Keratinocyte (primary cell): ENCODE data around the gene TRIM9. TPM values are rescaled to one million over a fixed set of nuclear protein-coding genes. Genes with fewer than 3 reads are reported as not detected.

Experiments used
- DNase-seq: peaks from one replicate; pipeline ENCODE4 v3.0.0-alpha.2; 2011; ENCODE audit warnings: low read depth, missing footprints, low spot score
- FAIRE-seq: peaks from 2 replicates; lab custom pipeline; 2011; peaks lifted over from hg19 to GRCh38; lab: Jason Lieb, UNC
- H2AFZ ChIP-seq: 2 replicates; pipeline ENCODE4 v1.6.0; 2012; ENCODE audit warnings: low read length, control low read depth, inconsistent platforms; ENCODE audit not compliant: control insufficient read depth
- H3K27ac ChIP-seq: 2 replicates; pipeline ENCODE4 v1.5.1; 2011; ENCODE audit warnings: low read length; ENCODE audit not compliant: control insufficient read depth, insufficient read depth
- H3K27me3 ChIP-seq: 3 replicates; pipeline ENCODE4 v1.6.0; 2011; ENCODE audit warnings: low read length; ENCODE audit not compliant: control insufficient read depth, insufficient read depth; ENCODE audit errors: extremely low read depth
- H3K36me3 ChIP-seq, 2 experiments: 2 replicates in 1 of 2; 3 replicates in 1 of 2; pipeline ENCODE4 v1.5.1; 2011; ENCODE audit warnings: low read length in 2 of 2, mild to moderate bottlenecking in 1 of 2; ENCODE audit not compliant: control insufficient read depth in 2 of 2, insufficient read depth in 2 of 2; ENCODE audit errors: extremely low read depth in 1 of 2
- H3K4me1 ChIP-seq: 3 replicates; pipeline ENCODE4 v1.5.1; 2011; ENCODE audit warnings: low read length; ENCODE audit not compliant: control insufficient read depth, insufficient read depth; ENCODE audit errors: extremely low read depth
- H3K4me2 ChIP-seq: 3 replicates; pipeline ENCODE4 v1.6.0; 2011; ENCODE audit warnings: low read depth, low read length; ENCODE audit not compliant: control insufficient read depth, insufficient read depth; ENCODE audit errors: extremely low read depth
- H3K4me3 ChIP-seq, 3 experiments: fragments of 200-600 bp in 1 of 3; sonication (generic) in 1 of 3; 2 replicates in 2 of 3; 3 replicates in 1 of 3; pipeline ENCODE4 v1.5.1; 2011 to 2016; ENCODE audit warnings: low read length in 3 of 3, mild to moderate bottlenecking in 3 of 3, control low read depth in 2 of 3, inconsistent platforms in 1 of 3, low read depth in 1 of 3, mixed read lengths in 1 of 3, mixed run types in 1 of 3, moderate library complexity in 1 of 3; ENCODE audit not compliant: control insufficient read depth in 2 of 3, insufficient read depth in 2 of 3; ENCODE audit errors: extremely low read depth in 1 of 3
- H3K79me2 ChIP-seq: 2 replicates; pipeline ENCODE4 v1.6.0; 2012; ENCODE audit warnings: low read length; ENCODE audit not compliant: control insufficient read depth, insufficient read depth
- H3K9ac ChIP-seq: 3 replicates; pipeline ENCODE4 v1.6.0; 2011; ENCODE audit warnings: low read length; ENCODE audit not compliant: control insufficient read depth, insufficient read depth; ENCODE audit errors: extremely low read depth
- H3K9me1 ChIP-seq: 3 replicates; pipeline ENCODE4 v1.6.0; 2011; ENCODE audit warnings: low read length; ENCODE audit not compliant: control insufficient read depth, insufficient read depth; ENCODE audit errors: extremely low read depth
- H3K9me3 ChIP-seq: 2 replicates; pipeline ENCODE4 v1.5.1; 2012; ENCODE audit warnings: low read depth, low read length; ENCODE audit not compliant: control insufficient read depth
- H4K20me1 ChIP-seq: 3 replicates; pipeline ENCODE4 v1.6.0; 2011; ENCODE audit warnings: low read length; ENCODE audit not compliant: control insufficient read depth, insufficient read depth; ENCODE audit errors: extremely low read depth
- CTCF ChIP-seq, 3 experiments: IDR thresholded peaks in 1 of 3; conservative IDR thresholded peaks in 1 of 3; optimal IDR thresholded peaks in 1 of 3; 2 replicates in 2 of 3; 3 replicates in 1 of 3; pipeline versions ENCODE3 to v1.5.1; 2011; ENCODE audit warnings: low read length in 3 of 3, mild to moderate bottlenecking in 3 of 3, moderate library complexity in 2 of 3, control low read depth in 1 of 3, inconsistent platforms in 1 of 3; ENCODE audit not compliant: insufficient read depth in 2 of 3; ENCODE audit errors: extremely low read depth in 1 of 3
- EZH2 ChIP-seq: IDR thresholded peaks from one replicate; pipeline ENCODE4 v1.6.1; 2012; ENCODE audit warnings: inconsistent platforms, mild to moderate bottlenecking, low read length, moderate library complexity
- dilution Hi-C: fragments of 300-500 bp; cut with MboI; formaldehyde crosslinking; loops from one replicate; pipeline ENCODE4 v1.7.0; 2020; ENCODE audit warnings: low sequenced_read_pairs; ENCODE audit not compliant: extremely low pct_ligation_motif_present
- polyA plus RNA-seq, 5 experiments: library from polyadenylated mRNA; depleted of rRNA in 3 of 5; stranded (reverse) in 3 of 5; stranded (forward) in 1 of 5; unstranded in 1 of 5; fragments of >200 nt; gene quantifications; 1 replicate in 1 of 5; 2 replicates in 3 of 5; 3 replicates in 1 of 5; pipeline versions ENCODE4 v1.2.1 to v1.2.3, GENCODE V29; 2011 to 2012; ENCODE audit warnings: missing spikeins in 2 of 5, low read depth in 1 of 5, low replicate concordance in 1 of 5

Gene TRIM9
- polyA plus RNA-seq, 1 donor (not counting 4 experiments of a cell fraction or from before 2014, with no cell fraction given): 0.04 TPM

DNA sequence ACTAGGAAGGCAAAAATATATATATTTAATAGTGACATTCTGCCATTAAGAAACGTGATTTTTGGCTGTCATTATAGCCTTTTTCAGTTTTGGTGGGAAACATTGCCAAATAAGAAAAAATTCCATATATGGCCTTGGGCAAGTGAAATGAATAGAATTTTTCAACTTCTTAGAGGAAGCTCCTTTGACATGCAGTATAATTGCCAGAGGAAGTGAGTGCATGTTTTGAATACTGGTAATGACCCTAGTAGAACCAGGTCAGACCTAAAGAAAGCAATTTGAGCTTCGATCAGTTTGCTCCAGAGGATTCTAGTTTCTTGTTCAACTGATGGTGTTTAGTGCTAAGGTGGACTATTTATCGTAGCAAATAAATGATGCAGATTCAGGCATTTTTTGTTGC lies 26.2 kb upstream of the TRIM9 start:
- DNase-seq (no peak), FAIRE-seq (no peak)
- H3K79me2 ChIP-seq: no peaks in the 10 kb centered on the region
- H3K9me3 ChIP-seq: no peaks in the 10 kb centered on the region
- dilution Hi-C loops: no loop called here
- no peaks in the 10 kb centered on the region for H3K9me1 ChIP-seq
- H2AFZ ChIP-seq: no peak overlapping the region
- peaks cover 8% of the 10 kb centered on the region for H3K27me3 ChIP-seq
- TF ChIP-seq CTCF (optimal IDR thresholded peaks at IDR 0.05 in 1 of 3, IDR thresholded peaks at IDR 0.05 in 1 of 3, conservative IDR thresholded peaks at IDR 0.05 in 1 of 3; ENCODE audit: extremely low read depth in 1 of 3, insufficient read depth in 2 of 3, low read length in 3 of 3): no peak
- no peak overlapping the region for H3K27ac ChIP-seq
- no peaks in the 10 kb centered on the region for H3K36me3 ChIP-seq
- no peak overlapping the region for H3K9ac ChIP-seq
- no peak overlapping the region for H3K4me3 ChIP-seq
- peaks cover 8% of the 10 kb centered on the region for H3K4me1 ChIP-seq
- H3K4me2 ChIP-seq: no peak overlapping the region
- no peaks in the 10 kb centered on the region for H4K20me1 ChIP-seq

GRCh38 chr14:51119411-51120051 lies 24.6 kb upstream of the TRIM9 start:
- Histone ChIP-seq H3K4me1 (peaks cover 8% of the 10 kb centered on the region), H4K20me1 (no peaks in the 10 kb centered on the region), H3K4me2 (no peak overlapping the region), H3K9ac (no peak overlapping the region), H3K9me3 (no peaks in the 10 kb centered on the region), H2AFZ (no peak overlapping the region), H3K27me3 (peaks cover 8% of the 10 kb centered on the region), H3K27ac (no peak overlapping the region), H3K9me1 (no peaks in the 10 kb centered on the region), H3K36me3 (no peaks in the 10 kb centered on the region), H3K79me2 (no peaks in the 10 kb centered on the region), H3K4me3 (no peak overlapping the region)
- dilution Hi-C loops: no loop called here
- DNase-seq (no peak), FAIRE-seq (no peak)
- no peak for TF ChIP-seq EZH2

DNA sequence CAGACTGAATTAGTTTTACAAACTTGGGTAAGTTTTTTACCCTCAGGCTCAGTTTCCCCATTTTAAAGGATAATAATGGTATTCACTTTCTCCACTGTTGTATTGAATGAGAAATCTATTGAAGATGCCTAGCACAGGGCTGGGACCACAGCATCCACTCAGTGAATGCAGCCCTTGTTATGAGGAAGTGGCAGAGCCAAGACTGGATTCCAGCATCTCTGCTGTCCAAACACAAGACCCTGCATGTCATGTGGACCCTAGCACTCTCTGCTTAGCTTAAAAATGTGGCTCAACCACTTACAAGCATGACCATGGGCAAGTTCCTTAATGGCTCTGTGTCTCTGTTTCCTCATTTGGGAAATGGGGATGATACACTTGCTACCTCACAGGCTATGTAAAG lies 24.1 kb upstream of the TRIM9 start:
- Histone ChIP-seq H3K9ac (no peak overlapping the region), H3K79me2 (no peaks in the 10 kb centered on the region), H2AFZ (no peak overlapping the region), H3K9me1 (no peaks in the 10 kb centered on the region), H3K9me3 (no peaks in the 10 kb centered on the region), H3K4me3 (no peak overlapping the region), H3K27me3 (peaks cover 8% of the 10 kb centered on the region), H3K4me2 (no peak overlapping the region), H3K27ac (no peak overlapping the region), H3K4me1 (peaks cover 8% of the 10 kb centered on the region), H4K20me1 (no peaks in the 10 kb centered on the region), H3K36me3 (no peaks in the 10 kb centered on the region)
- TF ChIP-seq EZH2 (no peak), CTCF (optimal IDR thresholded peaks at IDR 0.05 in 1 of 3, IDR thresholded peaks at IDR 0.05 in 1 of 3, conservative IDR thresholded peaks at IDR 0.05 in 1 of 3; ENCODE audit: extremely low read depth in 1 of 3, insufficient read depth in 2 of 3, low read length in 3 of 3) (no peak)
- FAIRE-seq: no peak
- dilution Hi-C loops: no loop called here
- no peak for DNase-seq
